Right lung (tissue), 5 donors: ENCODE measurements around the gene GRM5. TPM values are rescaled to one million over a fixed set of nuclear protein-coding genes. Genes with fewer than 3 reads are reported as not detected.

ENCODE experiments used
- polyA plus RNA-seq, 5 donors: library from polyadenylated mRNA; unstranded; fragments of 120-200 nt; gene quantifications; one replicate each; pipeline versions ENCODE4 v1.2.1 to v1.2.3, GENCODE V29; 2013; ENCODE audit warnings: inconsistent platforms in 1 of 5, low replicate concordance in 1 of 5; ENCODE audit not compliant: insufficient read length in 5 of 5, insufficient read depth in 1 of 5

The GRM5 gene
- polyA plus RNA-seq, 5 donors, result 0.04 to 0.07 (median 0.04) TPM; not detected in 2

Other genes with a start within 250 kb of the GRM5 start
- gene TYR, start 111.9 kb upstream of the GRM5 start, polyA plus RNA-seq, result not detected